ENCODE data around the gene LMCD1. TPM values are rescaled to one million over a fixed set of nuclear protein-coding genes. Genes with fewer than 3 reads are reported as not detected.

LMCD1 gene
- polyA plus RNA-seq, 1 donor, result 26.4 TPM

DNA sequence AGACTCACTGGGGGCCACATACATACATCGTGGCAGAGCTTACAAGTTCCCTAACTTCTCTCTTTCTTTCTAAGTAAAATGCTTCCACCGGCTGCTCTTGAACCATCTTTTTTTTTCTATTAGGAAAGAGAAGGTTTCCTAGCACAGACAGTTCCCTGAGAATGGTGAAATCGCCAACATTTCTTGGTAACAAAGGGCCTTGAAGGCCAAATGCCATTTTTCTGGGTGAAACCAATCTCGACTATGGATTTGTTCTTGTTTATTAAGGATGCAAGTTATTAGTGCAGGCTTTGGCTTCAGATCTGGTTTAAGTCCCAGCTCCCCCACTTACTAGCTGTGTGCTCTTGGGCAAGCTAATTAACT is 3.0 kb downstream of the LMCD1 start:
- DNase-seq, result no peak

DNA sequence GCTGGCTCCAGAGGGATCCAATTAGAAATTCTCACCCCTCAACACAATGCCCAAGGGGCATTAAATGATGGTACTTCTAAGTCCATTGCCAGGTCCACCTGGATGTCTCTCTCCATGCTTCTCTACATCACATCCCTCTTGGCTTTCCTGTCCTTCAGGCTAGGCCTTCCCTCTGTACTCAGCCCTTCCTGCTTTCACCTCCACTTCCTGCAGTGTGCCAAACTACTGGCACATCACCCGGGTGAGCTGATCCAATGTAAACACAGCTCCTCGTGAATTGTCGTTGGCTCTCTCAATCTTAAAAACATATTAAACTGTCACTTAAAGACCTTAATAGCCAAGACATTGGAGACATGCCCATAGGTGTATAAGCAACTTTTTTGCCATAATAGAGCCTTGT is 4.0 kb downstream of the LMCD1 start:
- no peak for DNase-seq

- DNase-seq, result no peak
Measured at GRCh38 chr3:8506571-8507061, 5.0 kb downstream of the LMCD1 start.

DNA sequence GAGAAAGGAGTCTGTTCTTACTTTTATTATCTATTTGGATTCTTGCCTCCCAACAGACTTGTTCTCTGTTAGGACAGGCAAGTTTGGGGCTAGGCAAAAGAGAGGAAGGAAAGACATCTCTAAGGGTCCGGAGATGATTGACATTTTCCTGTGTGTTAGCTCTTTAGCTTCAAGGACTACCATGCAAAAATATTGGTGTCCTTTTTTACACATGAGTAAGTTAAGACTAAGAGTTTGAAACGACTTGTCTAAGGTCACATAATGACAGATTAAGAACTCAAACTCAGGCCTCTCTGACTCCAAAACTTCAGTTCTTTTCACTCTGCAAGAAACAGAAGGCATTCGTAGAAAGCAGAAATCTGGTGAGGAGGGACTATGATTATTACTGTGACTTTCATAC is 5.9 kb downstream of the LMCD1 start:
- DNase-seq, result no peak

- no peak for DNase-seq
Measured at GRCh38 chr3:8509961-8510360, 8.3 kb downstream of the LMCD1 start.

GRCh38 chr3:8512234-8512633 is 10.6 kb downstream of the LMCD1 start:
- DNase-seq, result no peak

DNA sequence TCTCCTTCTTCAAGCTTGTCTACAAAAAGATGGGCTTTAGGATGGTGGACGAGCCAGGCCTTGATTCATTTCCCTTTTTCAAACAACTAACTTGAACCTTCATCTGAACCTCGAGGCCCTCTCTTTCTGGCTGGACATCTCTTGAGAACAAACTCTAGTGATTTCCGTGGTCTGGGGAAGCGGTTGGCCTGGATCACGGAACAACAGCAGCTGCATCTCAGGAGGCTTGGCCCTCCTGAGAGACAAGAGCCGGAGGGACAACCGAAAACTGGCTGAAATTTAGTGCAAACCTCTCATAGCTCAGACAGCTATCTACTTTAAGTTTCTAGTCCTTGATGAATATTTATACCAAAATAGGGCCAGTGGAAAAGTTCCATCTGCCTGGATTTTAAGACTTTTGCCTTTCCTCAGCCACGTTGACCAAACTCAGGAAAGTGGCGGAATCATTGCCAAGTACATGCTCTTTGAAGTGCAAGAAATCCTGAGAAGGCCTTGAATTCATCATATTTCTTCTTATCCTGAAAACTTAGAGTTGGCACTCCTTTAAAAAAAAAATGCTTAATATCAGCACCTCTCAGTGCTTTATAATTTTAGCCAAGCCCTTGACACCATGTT is 14.5 kb downstream of the LMCD1 start:
- no peak for DNase-seq

GRCh38 chr3:8516783-8517182 is 15.2 kb downstream of the LMCD1 start:
- no peak for DNase-seq

GRCh38 chr3:8517487-8517886 is 15.9 kb downstream of the LMCD1 start:
- no peak for DNase-seq

DNA sequence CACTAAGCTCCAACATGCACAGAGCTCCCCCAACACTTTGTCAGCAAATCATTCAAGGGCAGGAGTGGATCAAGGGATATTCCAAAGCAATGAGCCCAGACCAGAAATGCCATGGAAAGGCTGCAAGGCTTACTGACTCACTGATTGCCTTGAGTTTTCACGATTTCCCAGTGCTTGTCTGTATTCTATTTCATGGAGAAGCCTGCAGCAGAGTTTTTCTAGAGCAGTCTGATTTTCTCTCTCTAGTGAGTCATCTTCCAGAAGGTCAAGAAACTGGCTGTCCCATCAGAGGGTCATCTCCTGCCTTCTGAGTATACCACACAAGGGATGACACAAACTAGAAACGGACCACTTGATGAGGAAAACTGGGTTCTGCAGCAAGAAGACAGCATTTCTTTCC is 16.5 kb downstream of the LMCD1 start:
- no peak for DNase-seq

DNA sequence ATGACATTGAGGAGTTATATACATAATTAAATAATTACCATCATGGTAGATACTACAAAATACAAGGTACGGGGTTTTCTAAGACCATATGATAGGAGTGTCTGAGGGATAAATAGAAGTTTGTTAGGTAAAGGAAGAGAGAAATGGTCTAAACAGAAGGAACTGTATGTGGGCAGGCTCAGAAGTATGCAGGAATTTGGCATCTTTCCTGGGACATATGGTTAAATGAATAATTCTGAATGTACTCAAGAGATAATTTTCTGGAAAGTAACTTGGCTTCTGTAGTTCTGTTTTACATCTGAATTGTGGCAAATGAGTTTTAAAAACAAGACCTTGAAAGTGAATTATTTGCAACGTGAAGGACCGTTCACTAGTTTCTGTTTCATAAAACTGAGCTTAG is 17.5 kb downstream of the LMCD1 start:
- DNase-seq, result no peak

DNA sequence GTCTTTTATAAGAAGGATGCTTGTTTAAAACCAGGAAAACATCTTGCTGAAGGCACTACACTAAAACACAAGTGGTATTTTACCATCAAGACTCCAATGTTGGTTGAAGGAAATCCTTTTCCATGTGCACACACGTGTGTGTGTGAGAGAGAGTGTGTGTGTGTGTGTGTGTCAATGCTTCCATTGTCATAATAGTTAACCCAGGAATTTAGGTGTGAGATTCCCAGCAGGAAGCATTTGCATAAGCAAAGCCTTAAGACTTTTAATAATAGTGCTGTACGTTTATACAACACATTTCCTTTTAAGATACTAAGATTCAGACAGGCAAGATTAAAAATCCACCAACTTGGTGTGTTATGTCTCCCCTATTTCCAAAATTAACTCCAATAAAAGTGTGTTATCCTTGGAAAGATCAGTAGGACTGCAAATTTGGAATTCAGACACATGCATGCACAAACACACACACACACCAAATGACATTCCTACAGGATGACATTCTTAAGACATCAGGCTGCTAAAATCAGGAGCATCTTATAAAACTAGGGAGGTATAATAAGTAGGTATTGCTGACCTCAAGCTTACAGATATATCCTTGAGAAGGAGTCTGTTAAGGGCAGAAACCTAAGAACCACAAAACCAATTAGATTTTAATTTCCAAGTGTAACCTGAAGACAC is 18.3 kb downstream of the LMCD1 start:
- DNase-seq, result no peak

GRCh38 chr3:8520816-8521403 is 19.3 kb downstream of the LMCD1 start:
- no peak for DNase-seq

- no peak for DNase-seq
Measured at GRCh38 chr3:8523041-8523440, 21.4 kb downstream of the LMCD1 start.

- DNase-seq, result no peak
Measured at GRCh38 chr3:8524249-8524648, 22.6 kb downstream of the LMCD1 start.

DNA sequence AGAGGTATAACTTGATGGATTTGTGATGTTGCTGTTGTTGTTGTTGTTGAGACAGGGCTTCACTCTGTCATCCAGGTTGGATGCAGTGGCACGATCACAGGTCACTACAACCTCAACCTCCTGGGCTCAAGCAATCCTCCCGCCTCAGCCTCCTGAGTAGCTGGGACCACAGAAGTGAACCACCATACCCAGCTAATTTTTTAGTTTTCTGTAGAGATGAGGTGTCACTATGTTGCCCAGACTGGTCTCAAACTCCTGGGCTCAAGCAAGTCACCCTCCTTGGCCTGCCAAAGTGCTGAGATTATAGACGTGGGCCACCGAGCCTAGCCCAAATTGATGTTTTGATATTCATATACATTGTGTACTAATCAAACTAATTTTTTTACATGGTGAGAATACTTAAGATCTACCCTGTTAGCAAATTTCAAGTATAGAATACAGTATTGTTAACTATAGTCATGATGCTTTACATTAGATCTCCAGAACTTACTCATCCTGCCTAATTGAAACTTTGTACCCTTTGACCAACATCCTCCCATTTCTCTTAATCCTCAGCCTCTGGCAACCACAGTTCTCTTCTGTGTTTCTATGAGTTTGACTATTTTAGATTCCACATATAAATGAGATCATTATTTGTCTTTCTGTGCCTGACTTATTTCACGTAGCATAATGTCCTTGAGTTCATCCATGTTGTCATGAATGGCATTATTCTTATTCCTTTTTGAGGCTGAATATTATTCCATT is 23.2 kb downstream of the LMCD1 start:
- DNase-seq, result no peak

DNA sequence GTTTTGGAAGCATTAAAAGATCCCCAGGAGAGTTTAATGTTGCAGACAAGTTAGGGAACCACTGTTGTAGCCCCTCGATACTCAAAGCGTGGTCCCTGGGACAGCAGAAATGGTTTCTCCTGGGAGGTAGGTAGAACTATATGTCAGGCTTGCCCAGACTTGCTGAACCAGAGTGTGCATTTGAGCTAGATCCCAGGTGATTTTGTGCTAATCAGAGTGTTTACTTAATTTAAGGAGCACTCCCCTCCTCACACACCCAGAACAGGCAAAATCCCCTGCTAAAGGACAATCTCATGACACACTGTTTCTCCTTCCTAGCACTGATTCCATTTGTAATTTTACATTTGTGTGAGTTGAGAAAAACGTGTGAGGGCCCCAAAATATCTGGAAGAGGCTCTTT is 24.3 kb downstream of the LMCD1 start:
- DNase-seq, result no peak

- peak; percentile 69 for DNase-seq
Measured at GRCh38 chr3:8529181-8529637, 27.6 kb downstream of the LMCD1 start.

DNA sequence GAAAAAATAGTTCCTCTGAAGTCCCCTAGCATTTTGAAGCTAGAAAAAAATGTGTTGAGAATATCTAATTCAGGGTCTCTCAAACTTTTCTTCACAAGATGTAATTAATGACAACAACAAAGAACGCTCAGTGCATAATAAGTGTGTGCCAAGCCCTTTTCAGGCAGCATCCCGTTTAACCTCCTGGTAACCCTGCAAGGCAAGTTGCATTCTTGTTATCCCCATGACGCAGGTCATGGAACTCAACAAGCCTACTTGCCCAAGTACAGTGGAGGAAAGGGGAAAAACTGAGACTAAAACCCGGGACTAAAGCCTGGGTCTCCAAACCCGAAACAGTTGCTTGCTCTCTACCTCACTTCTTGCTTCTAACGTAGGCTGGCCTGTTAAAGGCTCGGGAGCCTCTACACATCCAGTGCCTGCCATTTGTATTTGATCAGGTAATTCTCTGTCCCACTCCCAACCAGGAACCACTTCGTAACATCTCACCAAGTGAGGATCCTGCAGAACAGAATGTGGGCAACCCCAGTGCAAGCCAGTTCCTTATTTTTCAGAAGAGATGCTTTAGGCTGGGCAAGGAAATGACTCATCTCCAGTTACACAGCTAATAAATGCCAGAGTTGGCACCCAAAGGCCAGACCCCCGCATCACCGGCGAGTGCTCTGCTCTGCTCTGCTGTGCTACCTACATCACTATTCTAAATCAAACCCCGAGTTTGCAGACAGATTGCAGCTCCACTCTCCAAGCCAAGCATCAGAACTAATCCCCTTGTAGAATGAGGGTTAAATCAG is 28.3 kb downstream of the LMCD1 start:
- DNase-seq, result no peak

DNA sequence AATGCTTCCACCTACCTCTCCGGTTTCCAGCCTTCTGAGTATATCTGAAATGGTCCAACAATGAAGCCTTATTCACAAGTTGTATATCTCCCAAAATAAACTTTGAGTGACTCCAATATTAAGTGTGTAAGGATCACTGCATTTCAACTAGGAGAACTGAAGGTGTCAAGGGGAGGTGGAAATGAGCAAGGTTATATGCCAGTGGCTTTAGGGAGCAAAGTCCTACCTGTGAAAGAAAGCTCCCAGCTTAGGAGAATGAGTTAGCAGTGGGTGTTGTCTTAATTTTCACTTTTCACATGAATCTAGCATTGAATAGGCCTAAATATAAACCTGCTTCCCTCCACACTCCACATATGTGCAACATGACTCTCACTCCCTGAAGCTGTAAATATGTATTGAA is 29.0 kb downstream of the LMCD1 start:
- no peak for DNase-seq

- no peak for DNase-seq
Measured at GRCh38 chr3:8532251-8532871, 30.7 kb downstream of the LMCD1 start.
